Panc1 (cell line): Measurements from ENCODE around the gene KIRREL3. TPM values are rescaled to one million over a fixed set of nuclear protein-coding genes. Genes with fewer than 3 reads are reported as not detected.

Experiments used
- ATAC-seq: fragments of 200-7000 bp; cut with Tn5 transposase; 2 replicates; pipeline ENCODE4 v1.9.1; 2020; ENCODE audit warnings: mild to moderate bottlenecking, moderate library complexity
- BruUV-seq: library from RNA; stranded (reverse); fragments of 400-500 nt; replicated peaks from 2 replicates; lab custom pipeline; 2021; lab: Mats Ljungman, UMichigan
- CTCF ChIA-PET: fragments of 300-600 bp; sonication (Branson Sonifier 250); formaldehyde crosslinking; loops from one replicate; lab custom pipeline; 2022; ENCODE audit warnings: antibody characterized with exemption; lab: Charles Lee
- POLR2A ChIA-PET: fragments of 300-600 bp; sonication (Branson Sonifier 250); formaldehyde crosslinking; loops from one replicate; lab custom pipeline; 2022; ENCODE audit warnings: antibody characterized with exemption; lab: Charles Lee
- DNase-seq: peaks from one replicate; pipeline ENCODE4 v3.0.0-alpha.2; 2010; ENCODE audit warnings: low read depth, low spot score
- H3K27ac ChIP-seq: 2 replicates; pipeline ENCODE4 v1.5.1; 2011; ENCODE audit warnings: mild to moderate bottlenecking, low read length, inconsistent platforms
- H3K27me3 ChIP-seq: fragments of 200-500 bp; sonication (Bioruptor generic); 2 replicates; pipeline ENCODE4 v1.6.0; 2014; ENCODE audit warnings: low read length, inconsistent platforms; ENCODE audit not compliant: control insufficient read depth, insufficient read depth
- H3K36me3 ChIP-seq: fragments of 200-500 bp; sonication (Bioruptor generic); 2 replicates; pipeline ENCODE4 v1.5.1; 2014; ENCODE audit warnings: inconsistent platforms, mild to moderate bottlenecking, low read length, moderate library complexity; ENCODE audit not compliant: control insufficient read depth, insufficient read depth
- H3K4me1 ChIP-seq: 2 replicates; pipeline ENCODE4 v1.5.1; 2011; ENCODE audit warnings: inconsistent platforms, mild to moderate bottlenecking, low read length, moderate library complexity; ENCODE audit not compliant: control insufficient read depth, insufficient read depth
- H3K4me3 ChIP-seq, 2 experiments: 2 replicates each; pipeline ENCODE4 v1.5.1; 2011 to 2012; ENCODE audit warnings: low read depth in 2 of 2, low read length in 2 of 2, mild to moderate bottlenecking in 2 of 2, inconsistent platforms in 1 of 2, moderate library complexity in 1 of 2
- H3K9me3 ChIP-seq: fragments of 200-500 bp; sonication (Bioruptor generic); 2 replicates; pipeline ENCODE4 v1.5.1; 2014; ENCODE audit warnings: low read depth, mild to moderate bottlenecking, inconsistent platforms, low read length, moderate library complexity; ENCODE audit not compliant: control insufficient read depth, insufficient read depth
- CTCF ChIP-seq: fragments of 450-650 bp; IDR thresholded peaks from 2 replicates; pipeline ENCODE4 v1.5.1; 2017; ENCODE audit warnings: mild to moderate bottlenecking
- POLR2AphosphoS5 ChIP-seq: IDR thresholded peaks from 2 replicates; pipeline ENCODE4 v1.6.1; 2012; ENCODE audit warnings: mild to moderate bottlenecking, low read depth, low read length, moderate library complexity
- REST ChIP-seq, 2 experiments: IDR thresholded peaks; 2 replicates each; pipeline ENCODE4 v1.6.1; 2011 to 2012; ENCODE audit warnings: low read depth in 2 of 2, control low read depth in 1 of 2, low read length in 1 of 2, mild to moderate bottlenecking in 1 of 2, moderate library complexity in 1 of 2; ENCODE audit not compliant: insufficient read depth in 1 of 2
- SIN3A ChIP-seq: IDR thresholded peaks from 2 replicates; pipeline ENCODE4 v1.6.1; 2012; ENCODE audit warnings: low read depth, mild to moderate bottlenecking, low read length, moderate library complexity, borderline replicate concordance; ENCODE audit not compliant: insufficient read depth
- TCF7L2 ChIP-seq: IDR thresholded peaks from 2 replicates; pipeline ENCODE4 v1.6.1; 2011; ENCODE audit warnings: mild to moderate bottlenecking, low read depth, low read length, inconsistent platforms
- in situ Hi-C: cut with HindIII; loops from 2 replicates; pipeline ENCODE4 v1.10.0; 2016; ENCODE audit warnings: low sequenced_read_pairs, low pct_unique_long_range_greater_than_20kb
- intact Hi-C: fragments of 100-400 bp; cut with micrococcal nuclease; formaldehyde crosslinking; loops from one replicate; pipeline ENCODE4 v1.10.0; 2022; ENCODE audit not compliant: unreplicated experiment
- total RNA-seq: library from RNA; stranded (reverse); gene quantifications from one replicate; pipeline ENCODE4 v1.2.1, GENCODE V29; 2021; ENCODE audit not compliant: unreplicated experiment

The KIRREL3 gene
- total RNA-seq, 1 experiment from 2014 or later: 0.36 TPM

- CTCF ChIA-PET: no interaction called here
- H3K27ac ChIP-seq: no peak overlapping the region
- peaks cover 30% of the 10 kb centered on the region for H3K27me3 ChIP-seq
- DNase-seq (no peak), ATAC-seq (no peak)
- H3K4me1 ChIP-seq: no peaks in the 10 kb centered on the region
- H3K36me3 ChIP-seq: no peaks in the 10 kb centered on the region
- intact Hi-C loops (no loop called here), in situ Hi-C loops (no loop called here)
- BruUV-seq: no TSS peak
- TF ChIP-seq REST (IDR thresholded peaks at IDR 0.05; ENCODE audit: insufficient read depth in 1 of 2, low read depth in 2 of 2, low read length in 1 of 2): no peak
- no peak for TF ChIP-seq CTCF
- no peak for TF ChIP-seq SIN3A
- TF ChIP-seq TCF7L2: no peak
- no peak for TF ChIP-seq POLR2AphosphoS5
- no peak overlapping the region for H3K4me3 ChIP-seq
- no peaks in the 10 kb centered on the region for H3K9me3 ChIP-seq
- POLR2A ChIA-PET: no interaction called here
Measured at GRCh38 chr11:126601136-126601535, 399.4 kb downstream of the KIRREL3 start.

GRCh38 chr11:126599217-126599897, 401.2 kb downstream of the KIRREL3 start:
- CTCF ChIA-PET: no interaction called here
- Histone ChIP-seq H3K36me3 (no peaks in the 10 kb centered on the region), H3K9me3 (no peaks in the 10 kb centered on the region), H3K27me3 (peaks cover 28% of the 10 kb centered on the region), H3K27ac (no peak overlapping the region), H3K4me1 (no peaks in the 10 kb centered on the region), H3K4me3 (no peak overlapping the region)
- TF ChIP-seq TCF7L2 (no peak), REST (IDR thresholded peaks at IDR 0.05; ENCODE audit: insufficient read depth in 1 of 2, low read depth in 2 of 2, low read length in 1 of 2) (no peak), SIN3A (no peak), CTCF (no peak), POLR2AphosphoS5 (no peak)
- no peak for DNase-seq
- no TSS peak for BruUV-seq
- ATAC-seq: no peak
- intact Hi-C loops (loop anchor here (10.0 kb wide), 1 partner anchor 155 kb away; no protein-coding TSS in a partner anchor), in situ Hi-C loops (no loop called here)
- POLR2A ChIA-PET: interaction anchor here (0.7 kb wide), 1 partner anchor 12 kb away, joined by 3 read pairs; no protein-coding TSS in a partner anchor
